ENCODE measurements around the gene IL17C.
A peak's percentile ranks its signal among the peaks of the same experiment; 100 is the strongest.

- TF ChIP-seq, protein P1, sequence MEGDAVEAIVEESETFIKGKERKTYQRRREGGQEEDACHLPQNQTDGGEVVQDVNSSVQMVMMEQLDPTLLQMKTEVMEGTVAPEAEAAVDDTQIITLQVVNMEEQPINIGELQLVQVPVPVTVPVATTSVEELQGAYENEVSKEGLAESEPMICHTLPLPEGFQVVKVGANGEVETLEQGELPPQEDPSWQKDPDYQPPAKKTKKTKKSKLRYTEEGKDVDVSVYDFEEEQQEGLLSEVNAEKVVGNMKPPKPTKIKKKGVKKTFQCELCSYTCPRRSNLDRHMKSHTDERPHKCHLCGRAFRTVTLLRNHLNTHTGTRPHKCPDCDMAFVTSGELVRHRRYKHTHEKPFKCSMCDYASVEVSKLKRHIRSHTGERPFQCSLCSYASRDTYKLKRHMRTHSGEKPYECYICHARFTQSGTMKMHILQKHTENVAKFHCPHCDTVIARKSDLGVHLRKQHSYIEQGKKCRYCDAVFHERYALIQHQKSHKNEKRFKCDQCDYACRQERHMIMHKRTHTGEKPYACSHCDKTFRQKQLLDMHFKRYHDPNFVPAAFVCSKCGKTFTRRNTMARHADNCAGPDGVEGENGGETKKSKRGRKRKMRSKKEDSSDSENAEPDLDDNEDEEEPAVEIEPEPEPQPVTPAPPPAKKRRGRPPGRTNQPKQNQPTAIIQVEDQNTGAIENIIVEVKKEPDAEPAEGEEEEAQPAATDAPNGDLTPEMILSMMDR (IDR thresholded peaks at IDR 0.05): peak in 2 of 4 experiments; percentile 19 to 26
- no peak for TF ChIP-seq EP300 (IDR thresholded peaks at IDR 0.05)
Measured at GRCh38 chr16:88662843-88663606, 24.7 kb downstream of the IL17C start, which contains the start of gene MVD.
